HG02852 (cell line): Measurements from ENCODE around the gene MBTD1.
A peak's percentile ranks its signal among the peaks of the same experiment; 100 is the strongest.
"Not testable (repeated sequence)": the region's sequence is repeated elsewhere in the genome, so short reads cannot be mapped to it uniquely, and the experiment has no call there.

ENCODE experiments used
- ATAC-seq: cut with Tn5 transposase; IDR thresholded peaks from one replicate; pipeline ENCODE4 v1.9.1; 2021; ENCODE audit warnings: mild to moderate bottlenecking, moderate library complexity; ENCODE audit not compliant: unreplicated experiment

The MBTD1 gene

DNA sequence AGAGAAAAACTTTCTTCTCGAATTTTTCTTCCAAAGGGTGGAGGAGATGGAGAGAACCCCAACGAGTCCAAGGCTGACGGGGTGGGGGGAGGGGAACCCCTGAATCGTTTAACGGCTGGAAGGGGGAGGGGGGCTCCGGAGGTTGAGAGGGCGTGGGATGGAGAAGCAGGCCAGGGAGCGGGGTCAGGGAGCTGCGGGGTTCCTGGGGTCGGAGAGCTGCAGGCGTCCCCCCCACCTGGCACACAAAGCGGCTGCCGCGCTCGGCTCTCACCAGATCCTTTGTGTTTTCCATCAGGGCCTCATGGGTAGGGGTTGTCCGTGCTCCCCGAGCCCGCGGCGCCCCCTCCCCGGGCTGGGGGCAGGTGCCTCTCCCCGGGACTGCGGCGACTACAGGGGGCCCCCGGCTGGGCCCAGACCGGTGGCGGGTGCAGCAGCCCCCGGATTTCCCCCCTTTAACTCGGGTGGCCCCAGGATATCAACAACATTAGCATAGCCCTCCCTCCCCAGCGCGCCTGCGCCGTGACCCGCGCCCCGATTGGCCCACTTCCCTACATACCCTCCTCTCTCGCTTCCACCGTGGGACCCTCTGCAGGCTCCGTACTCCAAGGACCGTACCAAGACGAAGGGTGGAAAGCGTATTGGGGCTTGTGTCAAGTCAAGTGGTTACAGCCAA, at the start of gene MBTD1:
MBTD1 (minus strand) TSS at position 486 of the 673 bp plus-strand sequence. CDS start 34,888 bp downstream, outside the sequence.
- peak; percentile 76 for ATAC-seq

DNA sequence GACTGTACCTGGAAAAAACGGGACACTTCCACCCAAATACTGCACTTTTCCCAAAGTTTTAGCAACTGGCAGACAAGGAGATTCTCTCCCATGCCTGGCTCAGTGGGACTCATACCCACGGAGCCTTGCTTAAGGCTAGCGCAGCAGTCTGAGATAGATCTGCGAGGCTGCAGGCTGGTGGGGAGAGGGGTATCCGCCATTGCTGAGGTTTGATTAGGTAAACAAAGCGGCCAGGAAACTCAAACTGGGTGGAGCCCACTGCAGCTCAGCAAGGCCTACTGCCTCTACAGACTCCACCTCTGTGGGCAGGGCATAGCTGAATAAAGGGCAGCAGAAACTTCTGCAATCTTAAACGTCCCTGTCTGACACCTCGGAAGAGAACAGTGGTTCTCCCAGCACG, 45.3 kb upstream of the MBTD1 start:
- ATAC-seq, result no peak

DNA sequence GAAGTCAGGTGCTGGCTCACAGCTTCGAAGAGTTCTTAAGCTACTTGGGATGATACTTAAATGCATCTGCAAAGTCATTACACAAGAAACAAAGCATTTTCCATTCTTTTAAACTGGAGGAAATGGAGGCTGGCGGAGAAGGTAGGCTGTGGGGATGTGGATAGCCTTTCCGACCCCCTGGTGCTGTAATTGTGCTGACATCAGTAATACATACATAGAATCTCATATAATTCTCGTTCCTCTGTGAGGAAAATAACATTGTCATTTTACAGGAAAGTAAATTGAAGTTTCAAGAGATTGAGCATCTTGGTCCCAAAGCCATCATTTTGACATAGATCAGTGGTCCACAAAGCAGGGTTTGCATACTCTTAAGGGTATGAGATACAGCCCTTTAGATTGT, 40.0 kb upstream of the MBTD1 start:
- ATAC-seq, result no peak

DNA sequence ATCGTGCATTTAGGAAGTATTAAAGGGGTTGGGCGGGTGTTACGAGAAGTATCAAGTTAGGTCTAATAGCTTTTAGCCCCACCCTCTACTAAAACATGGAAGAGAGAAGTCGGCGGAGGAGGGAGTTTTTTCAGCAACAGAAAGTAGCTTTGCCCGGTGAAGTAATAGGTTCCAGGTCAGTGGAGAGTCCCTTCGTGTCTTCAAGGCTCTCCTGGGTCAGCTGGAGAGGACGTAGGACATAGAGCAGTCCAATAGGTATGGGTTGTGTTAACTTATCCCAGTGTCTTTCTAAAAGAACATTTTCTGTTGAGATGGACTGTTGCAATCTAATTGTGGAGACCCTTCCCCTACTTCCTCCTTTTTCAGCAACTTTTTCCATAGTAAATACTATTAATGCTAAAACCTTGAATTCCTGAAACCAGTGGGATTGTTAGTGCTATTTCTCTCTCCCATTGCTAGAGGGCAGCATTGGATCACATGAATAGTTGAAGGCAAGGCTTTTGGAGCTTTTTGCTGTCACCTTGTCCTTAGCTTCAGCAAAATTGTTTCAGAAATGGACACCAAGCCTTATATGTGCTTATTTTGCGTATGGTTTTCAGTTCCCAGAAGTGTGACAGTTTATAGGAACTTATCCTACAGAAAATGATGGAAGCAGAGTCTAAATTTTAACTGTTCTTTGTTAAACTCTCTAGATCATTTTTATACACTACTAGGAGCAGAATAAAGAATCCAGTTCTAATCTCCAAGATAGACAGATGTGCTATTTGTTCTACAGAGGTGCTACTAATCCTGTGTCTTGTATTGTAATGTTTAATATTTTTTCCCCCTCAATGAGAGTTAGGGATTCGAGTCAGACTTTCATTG, 38.9 kb upstream of the MBTD1 start:
- no peak for ATAC-seq

DNA sequence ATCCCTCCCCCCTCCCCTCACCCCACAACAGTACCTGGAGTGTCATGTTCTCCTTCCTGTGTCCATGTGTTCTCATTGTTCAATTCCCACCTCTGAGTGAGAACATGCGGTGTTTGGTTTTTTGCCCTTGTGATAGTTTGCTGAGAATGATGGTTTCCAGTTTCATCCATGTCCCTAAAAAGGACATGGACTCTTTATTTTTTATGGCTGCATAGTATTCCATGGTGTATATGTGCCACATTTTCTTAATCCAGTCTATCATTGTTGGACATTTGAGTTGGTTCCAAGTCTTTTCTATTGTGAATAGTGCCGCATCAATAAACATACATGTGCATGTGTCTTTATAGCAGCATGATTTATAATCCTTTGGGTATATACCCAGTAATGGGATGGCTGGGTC, 34.5 kb upstream of the MBTD1 start:
- not testable (repeated sequence) for ATAC-seq

DNA sequence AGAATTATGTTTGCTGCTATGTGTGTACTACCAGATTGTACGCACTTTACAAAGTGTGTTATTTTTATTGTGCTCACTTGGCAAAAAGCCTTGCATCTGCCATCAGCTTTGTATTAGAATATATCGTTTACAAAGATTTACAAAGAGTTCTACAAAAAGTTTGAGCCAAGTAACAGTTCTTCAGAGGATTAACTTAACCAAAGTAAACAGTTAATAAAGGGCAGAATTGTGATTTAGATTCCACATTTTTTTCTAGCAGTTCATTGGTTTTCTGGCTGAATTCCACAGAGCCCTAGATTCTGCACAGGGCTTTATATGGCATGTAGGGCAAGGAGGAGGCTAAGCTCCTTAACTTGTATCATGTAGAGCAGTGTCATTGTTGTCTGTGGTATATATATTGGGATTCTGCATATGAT, 29.9 kb upstream of the MBTD1 start:
- no peak for ATAC-seq

DNA sequence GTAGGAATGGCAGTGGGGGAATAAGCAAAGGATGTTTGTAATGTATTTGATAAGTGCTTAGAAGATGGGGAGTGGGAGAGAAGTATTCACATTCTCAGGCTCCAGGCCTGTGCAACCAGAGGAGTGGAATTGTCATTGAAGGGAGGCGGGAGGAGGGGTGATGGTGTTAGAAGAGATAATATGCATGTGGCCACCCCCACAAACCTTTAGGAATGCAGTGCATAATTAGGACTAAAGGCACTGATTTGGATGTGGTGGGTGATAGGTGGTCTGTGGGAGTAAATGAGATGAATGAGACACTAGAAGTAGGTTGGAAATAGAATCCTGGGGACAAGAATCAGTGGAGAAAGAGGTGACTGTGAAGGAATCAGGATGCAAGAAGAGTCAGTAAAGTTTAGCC, 27.6 kb upstream of the MBTD1 start:
- no peak for ATAC-seq

DNA sequence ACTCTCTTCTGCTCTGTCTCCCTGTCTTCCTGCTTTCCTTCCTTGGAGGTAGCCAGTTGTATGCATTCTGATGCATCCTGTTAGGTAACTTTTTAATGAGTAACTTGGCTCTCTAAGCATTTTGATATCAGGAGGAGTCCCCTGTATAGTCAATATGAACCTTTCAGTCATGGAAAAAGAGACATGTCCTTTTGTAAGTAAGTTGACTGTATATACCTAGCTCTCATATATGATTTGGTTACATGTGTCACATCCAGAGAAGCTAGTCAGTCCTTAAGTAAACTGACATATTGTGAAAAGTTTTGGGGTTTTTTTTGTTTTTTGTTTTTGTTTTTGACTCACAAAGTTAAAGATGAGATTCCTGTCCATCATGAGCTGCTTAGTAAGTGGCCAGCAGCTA, 19.3 kb upstream of the MBTD1 start:
- ATAC-seq, result no peak

DNA sequence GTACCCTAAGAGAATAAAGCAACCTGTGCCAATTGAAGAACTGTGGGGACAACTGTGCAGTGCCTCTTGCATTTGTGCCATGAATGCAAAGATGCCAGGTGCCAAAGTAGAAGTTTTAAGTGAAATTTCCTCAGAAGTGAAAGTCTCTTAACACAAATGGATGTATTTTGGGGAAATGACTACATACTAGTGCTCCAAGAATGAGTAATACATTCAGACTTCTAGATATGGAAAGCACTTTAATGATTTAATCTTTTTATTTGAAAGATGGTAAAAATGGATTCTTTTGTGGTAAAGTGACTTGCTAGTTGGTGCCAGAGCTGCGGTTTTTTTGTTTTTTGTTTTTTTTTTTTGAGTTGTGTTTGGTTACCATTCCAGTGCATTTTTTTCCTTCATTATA, 15.5 kb upstream of the MBTD1 start:
- no peak for ATAC-seq

DNA sequence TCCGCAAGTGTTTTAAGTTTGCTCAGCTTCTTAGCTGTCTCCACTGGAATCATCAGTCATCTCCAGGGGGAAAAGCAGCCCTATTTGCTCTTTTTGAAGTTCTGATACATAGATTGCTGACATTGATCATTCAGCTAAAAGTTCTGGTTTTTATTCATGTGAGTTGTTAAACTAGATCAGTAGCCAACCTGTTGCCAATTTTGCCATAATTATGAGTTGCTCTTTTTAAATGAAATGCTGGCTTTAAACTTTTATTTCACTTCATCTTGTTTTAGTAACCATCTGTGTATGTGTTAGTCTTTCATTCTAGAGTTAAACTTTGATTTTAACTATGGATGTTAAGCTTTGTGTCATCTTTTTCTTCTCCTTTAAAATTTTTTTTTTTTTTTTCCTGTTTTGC, 13.0 kb upstream of the MBTD1 start:
- ATAC-seq, result no peak

DNA sequence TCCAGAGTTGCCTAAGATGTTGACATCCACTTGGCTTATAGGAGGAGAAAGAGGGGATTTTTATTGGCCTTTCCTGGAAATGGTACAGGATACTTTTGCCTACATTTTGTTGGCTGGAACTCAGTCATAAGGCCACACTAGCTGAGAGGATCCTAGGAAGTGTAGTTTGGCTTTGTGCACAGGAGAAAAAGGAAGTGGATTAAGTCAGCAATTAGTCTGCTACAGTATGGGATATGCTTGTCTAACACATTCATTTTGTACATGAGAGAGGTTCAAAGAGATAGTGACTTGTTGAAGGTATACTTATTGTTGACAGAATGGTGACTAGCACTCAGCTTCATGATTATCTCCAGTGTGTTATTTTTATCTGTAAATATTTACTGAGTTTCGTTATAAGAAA, 10.8 kb upstream of the MBTD1 start:
- ATAC-seq, result no peak

DNA sequence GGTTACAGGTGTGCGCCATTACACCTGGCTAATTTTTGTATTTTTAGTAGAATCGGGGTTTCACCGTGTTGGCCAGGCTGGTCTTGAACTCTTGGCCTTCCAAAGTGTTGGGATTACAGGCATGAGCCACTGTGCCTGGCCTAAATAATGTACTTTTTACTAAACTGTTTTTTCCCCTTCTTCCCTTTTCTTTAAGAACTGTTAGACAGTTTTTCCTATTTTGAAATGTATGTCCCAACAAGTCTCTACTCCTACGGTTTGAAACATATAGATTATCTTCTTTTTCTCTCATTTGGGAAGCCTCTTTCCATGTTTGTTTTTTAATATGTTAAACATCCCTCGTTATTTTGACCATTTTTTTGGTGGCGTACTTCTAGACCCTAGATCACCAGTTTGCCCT, 10.1 kb upstream of the MBTD1 start:
- ATAC-seq, result no peak

DNA sequence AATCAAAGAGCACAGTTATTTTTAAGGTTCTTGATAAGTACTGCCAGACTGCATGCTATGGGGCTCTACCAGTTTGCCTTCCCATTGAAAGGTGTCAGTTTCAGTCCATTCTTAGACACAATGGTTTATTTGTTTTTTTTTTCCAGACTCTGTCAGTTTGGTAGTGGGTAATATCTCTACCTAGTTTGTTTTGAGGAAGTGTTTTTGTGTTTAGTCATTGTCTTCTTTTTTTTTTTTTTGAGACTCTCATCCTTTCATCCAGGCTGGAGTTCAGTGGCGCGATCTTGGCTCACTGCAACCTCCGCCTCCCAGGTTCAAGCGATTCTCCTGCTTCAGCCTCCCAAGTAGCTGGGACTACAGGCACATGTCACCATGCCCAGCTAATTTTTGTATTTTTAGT, 4.6 kb upstream of the MBTD1 start:
- ATAC-seq, result not testable (repeated sequence)

DNA sequence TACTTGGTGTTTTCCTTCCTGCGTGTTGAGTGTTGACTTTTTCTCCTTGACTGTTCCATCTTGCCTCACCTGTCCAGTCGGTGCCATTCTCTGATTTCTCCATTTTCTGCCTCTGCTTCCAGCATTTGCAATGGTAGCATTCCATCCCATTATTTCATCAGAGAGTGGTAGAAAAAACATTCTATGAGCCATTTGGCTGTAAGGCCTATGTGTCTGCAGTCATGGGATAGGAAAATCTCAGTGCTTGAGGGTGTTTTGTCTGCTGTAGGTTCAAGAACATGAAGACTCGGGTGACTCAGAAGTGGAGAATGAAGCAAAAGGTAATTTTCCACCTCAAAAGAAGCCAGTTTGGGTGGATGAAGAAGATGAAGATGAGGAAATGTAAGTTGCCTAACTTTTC, 3.2 kb upstream of the MBTD1 start:
- ATAC-seq, result no peak

DNA sequence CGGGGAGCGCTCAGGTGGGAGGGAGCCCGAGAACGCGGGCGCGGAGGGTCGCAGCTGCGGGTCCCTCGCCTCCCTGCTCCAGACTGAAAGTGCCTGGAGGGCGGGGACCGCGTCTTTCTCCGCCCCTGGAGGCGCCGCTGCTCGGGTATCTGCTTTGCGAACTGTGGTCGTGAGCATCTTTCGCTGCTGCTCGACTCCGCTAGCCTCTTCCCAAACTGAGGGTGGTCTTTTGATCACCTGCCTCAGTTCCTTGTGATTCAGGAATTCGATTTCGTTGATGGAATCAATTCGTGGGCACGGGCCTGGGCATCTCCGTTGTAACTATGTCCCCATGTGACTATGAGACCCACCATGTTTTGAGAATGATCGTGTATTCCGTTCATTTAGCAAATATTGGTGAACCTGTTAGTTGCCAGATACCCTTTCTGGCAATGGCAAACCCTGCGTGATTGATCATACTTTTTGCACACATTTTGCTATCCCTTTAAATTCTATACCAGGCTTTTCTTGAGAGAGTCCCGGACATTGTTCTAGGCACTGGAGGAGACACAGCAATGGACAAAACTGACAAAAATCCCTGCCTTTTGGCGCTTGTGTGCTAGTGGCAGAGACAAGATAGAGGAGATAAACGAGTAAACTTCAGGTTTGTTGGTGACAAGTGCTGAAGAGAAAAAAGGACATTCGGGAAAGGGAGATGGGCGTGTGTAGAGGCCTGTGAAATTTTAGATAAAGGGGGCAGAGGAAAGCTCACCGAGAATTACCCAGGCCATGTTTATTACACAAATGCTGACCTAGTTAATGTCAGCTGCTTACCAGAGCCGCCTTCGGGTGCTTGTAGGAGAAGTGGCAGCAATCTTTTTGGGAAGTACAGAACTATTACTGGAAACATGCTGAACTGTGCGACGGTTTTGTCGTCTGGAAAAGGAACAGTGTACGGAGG, 1.4 kb upstream of the MBTD1 start:
- no peak for ATAC-seq

DNA sequence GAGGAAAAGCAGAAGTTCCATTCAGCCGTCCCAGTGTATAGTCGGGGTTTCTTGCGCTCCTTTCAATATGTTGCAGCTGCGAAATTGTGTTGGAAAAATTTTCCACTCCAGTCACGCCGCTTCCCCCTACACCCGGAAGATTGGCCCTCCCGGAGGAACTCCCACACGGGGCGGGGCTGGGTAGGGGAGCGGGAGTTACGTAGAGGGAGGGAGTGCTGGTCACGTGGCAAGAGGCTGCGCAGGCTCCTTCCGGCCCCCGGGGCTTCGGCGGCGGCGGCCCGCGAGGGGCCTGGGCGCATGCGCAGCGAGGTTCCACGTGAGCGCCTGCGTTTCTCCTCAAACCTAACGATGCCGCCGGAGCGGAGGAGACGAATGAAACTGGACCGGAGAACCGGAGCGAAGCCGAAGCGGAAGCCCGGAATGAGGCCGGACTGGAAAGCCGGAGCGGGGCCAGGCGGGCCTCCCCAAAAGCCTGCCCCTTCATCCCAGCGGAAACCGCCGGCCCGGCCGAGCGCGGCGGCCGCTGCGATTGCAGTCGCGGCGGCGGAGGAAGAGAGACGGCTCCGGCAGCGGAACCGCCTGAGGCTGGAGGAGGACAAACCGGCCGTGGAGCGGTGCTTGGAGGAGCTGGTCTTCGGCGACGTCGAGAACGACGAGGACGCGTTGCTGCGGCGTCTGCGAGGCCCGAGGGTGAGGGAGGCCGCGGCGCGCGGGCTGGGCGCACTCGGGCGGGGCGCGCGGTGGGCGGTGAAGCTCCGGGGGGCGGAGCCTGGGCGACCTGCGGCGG, 581 bp upstream of the MBTD1 start, which contains the start of gene UTP18:
UTP18 (plus strand) TSS at position 310 of the 787 bp plus-strand sequence; CDS start at position 349, 39 bp downstream.
- peak; percentile 64 for ATAC-seq

DNA sequence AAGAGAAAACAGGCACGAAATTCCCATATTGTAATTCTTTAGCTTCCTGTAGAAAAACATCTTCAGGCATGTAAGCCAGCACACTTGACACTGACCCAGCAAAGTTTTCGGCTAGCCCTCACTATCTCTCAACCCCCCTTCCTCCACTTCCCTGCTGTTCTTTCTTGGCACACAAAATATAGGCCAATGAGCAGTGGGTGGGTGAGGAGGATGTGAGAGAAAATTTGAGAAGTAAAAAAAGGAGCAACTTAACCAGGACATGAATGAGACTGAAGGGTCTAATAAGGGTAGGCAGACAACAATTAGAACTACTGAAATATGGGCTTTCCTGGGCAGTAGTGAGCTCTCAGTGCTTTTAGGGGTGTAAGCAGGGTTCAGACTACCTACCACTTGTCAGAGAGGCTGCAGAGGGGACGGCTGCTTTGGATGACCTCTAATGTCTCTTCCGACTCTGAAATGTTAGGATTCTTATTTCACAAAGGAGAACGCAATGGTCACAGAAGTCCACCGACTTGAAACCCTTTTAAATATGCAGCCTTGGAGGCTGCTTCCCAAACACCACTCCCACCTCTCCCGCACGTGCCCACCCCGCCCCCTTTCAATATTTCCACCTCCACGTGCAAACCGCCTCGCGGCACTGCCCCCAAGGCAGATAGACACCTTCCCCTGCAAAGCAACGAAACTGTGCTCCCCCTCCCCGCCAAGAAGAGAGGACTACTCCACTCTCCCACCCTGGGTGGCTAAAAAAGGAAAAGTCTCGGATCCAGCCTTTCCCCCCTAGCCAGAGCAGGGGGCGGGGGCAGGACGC, 889 bp downstream of the MBTD1 start:
- ATAC-seq, result no peak

DNA sequence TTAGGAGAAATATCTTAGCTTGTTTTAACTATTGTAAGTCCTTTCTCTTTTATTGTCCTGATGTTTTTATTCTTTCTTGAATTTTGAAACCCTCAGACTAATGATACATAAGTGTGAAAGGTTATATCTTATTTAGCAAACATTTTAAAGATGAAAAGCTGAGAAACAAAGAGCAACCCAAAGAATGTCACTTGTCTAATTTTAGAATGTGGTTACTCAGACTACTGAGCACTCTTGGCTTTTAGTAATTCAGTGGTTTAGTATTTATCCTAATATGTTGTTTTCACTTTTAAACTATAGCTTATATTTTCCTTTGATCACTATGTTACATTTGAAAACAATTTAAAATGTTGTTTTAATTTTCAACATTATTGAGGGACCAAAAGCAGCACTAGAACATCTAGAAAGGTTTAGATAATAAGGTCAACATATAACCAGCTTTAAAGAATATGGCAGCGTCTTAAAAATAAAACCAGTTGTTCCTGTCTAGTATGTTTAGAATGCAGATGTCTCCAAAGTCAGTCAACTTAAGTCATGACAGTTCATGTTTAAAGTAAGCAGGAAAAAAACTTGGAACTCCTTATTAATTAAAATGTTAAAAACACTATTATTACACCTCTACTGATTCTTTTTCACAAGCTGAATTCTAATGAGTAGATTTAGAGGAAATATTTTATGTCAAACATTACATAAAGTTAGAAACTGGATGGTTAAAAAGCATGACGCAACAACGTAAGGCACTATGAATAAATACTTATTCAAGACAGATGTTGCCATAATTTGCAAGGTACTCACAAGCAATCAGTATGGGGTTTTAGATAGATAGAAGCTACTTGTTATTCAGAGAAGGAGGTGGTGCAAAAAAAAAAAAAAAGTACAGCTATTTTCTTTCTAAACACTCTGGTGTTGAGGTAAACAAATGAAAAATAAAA, 2.4 kb downstream of the MBTD1 start:
- ATAC-seq, result no peak
